Measurements from ENCODE around the gene PDLIM3. TPM values are rescaled to one million over a fixed set of nuclear protein-coding genes. Genes with fewer than 3 reads are reported as not detected.

Gene PDLIM3
- total RNA-seq, 1 donor from 2014 or later = 2.8 TPM

GRCh38 chr4:185481401-185481800 lies 53.9 kb downstream of the PDLIM3 start:
- H3K9me3 Mint-ChIP-seq (ENCODE audit: unreplicated experiment) = peaks cover 4% of the 10 kb centered on the region
- no peak for DNase-seq (ENCODE audit: extremely low spot score, unreplicated experiment)
- H3K4me1 Mint-ChIP-seq (ENCODE audit: unreplicated experiment) = no peaks in the 10 kb centered on the region
- TF ChIP-seq CTCF (IDR thresholded peaks at IDR 0.05) = no peak
- H3K36me3 Mint-ChIP-seq (ENCODE audit: unreplicated experiment) = no peaks in the 10 kb centered on the region
- no peak overlapping the region for H3K4me3 Mint-ChIP-seq (ENCODE audit: unreplicated experiment)
- H3K27ac Mint-ChIP-seq (ENCODE audit: unreplicated experiment) = no peak overlapping the region
- H3K27me3 Mint-ChIP-seq (ENCODE audit: unreplicated experiment) = peaks cover 38% of the 10 kb centered on the region

- peaks cover 34% of the 10 kb centered on the region for H3K27me3 Mint-ChIP-seq (ENCODE audit: unreplicated experiment)
- TF ChIP-seq CTCF (IDR thresholded peaks at IDR 0.05) = no peak
- no peak overlapping the region for H3K27ac Mint-ChIP-seq (ENCODE audit: unreplicated experiment)
- H3K36me3 Mint-ChIP-seq (ENCODE audit: unreplicated experiment) = no peaks in the 10 kb centered on the region
- DNase-seq (ENCODE audit: extremely low spot score, unreplicated experiment) = no peak
- H3K4me1 Mint-ChIP-seq (ENCODE audit: unreplicated experiment) = no peaks in the 10 kb centered on the region
- H3K9me3 Mint-ChIP-seq (ENCODE audit: unreplicated experiment) = no peaks in the 10 kb centered on the region
- no peak overlapping the region for H3K4me3 Mint-ChIP-seq (ENCODE audit: unreplicated experiment)
These were observed 55.1 kb downstream of the PDLIM3 start for GRCh38 chr4:185480016-185480732.

- H3K4me1 Mint-ChIP-seq (ENCODE audit: unreplicated experiment) = no peaks in the 10 kb centered on the region
- no peak overlapping the region for H3K4me3 Mint-ChIP-seq (ENCODE audit: unreplicated experiment)
- H3K9me3 Mint-ChIP-seq (ENCODE audit: unreplicated experiment) = no peaks in the 10 kb centered on the region
- no peak for TF ChIP-seq CTCF (IDR thresholded peaks at IDR 0.05)
- no peak overlapping the region for H3K27ac Mint-ChIP-seq (ENCODE audit: unreplicated experiment)
- no peaks in the 10 kb centered on the region for H3K36me3 Mint-ChIP-seq (ENCODE audit: unreplicated experiment)
- H3K27me3 Mint-ChIP-seq (ENCODE audit: unreplicated experiment) = peaks cover 29% of the 10 kb centered on the region
- DNase-seq (ENCODE audit: extremely low spot score, unreplicated experiment) = no peak
These were observed 55.8 kb downstream of the PDLIM3 start for GRCh38 chr4:185479507-185479971.

- Mint-ChIP-seq H3K27me3 (ENCODE audit: unreplicated experiment) (peaks cover 10% of the 10 kb centered on the region), H3K9me3 (ENCODE audit: unreplicated experiment) (no peaks in the 10 kb centered on the region), H3K4me1 (ENCODE audit: unreplicated experiment) (peaks cover 5% of the 10 kb centered on the region), H3K27ac (ENCODE audit: unreplicated experiment) (no peak overlapping the region), H3K4me3 (ENCODE audit: unreplicated experiment) (no peak overlapping the region), H3K36me3 (ENCODE audit: unreplicated experiment) (no peaks in the 10 kb centered on the region)
- DNase-seq (ENCODE audit: extremely low spot score, unreplicated experiment) = no peak
- no peak for TF ChIP-seq CTCF (IDR thresholded peaks at IDR 0.05)
These were observed 62.1 kb downstream of the PDLIM3 start for GRCh38 chr4:185473247-185473646.

- Mint-ChIP-seq H3K27me3 (ENCODE audit: unreplicated experiment) (peaks cover 8% of the 10 kb centered on the region), H3K36me3 (ENCODE audit: unreplicated experiment) (no peaks in the 10 kb centered on the region), H3K9me3 (ENCODE audit: unreplicated experiment) (no peaks in the 10 kb centered on the region), H3K4me3 (ENCODE audit: unreplicated experiment) (peak overlapping the region; percentile 89), H3K4me1 (ENCODE audit: unreplicated experiment) (peaks cover 13% of the 10 kb centered on the region), H3K27ac (ENCODE audit: unreplicated experiment) (peak overlapping the region; percentile 77)
- DNase-seq (ENCODE audit: extremely low spot score, unreplicated experiment) = no peak
- TF ChIP-seq CTCF (IDR thresholded peaks at IDR 0.05) = no peak
These were observed 63.2 kb downstream of the PDLIM3 start for GRCh38 chr4:185472103-185472542.
